GM19467 (cell line): ENCODE data around the gene CHST14.
"Not testable (repeated sequence)": the region's sequence is repeated elsewhere in the genome, so short reads cannot be mapped to it uniquely, and the experiment has no call there.

Experiments used
- ATAC-seq: cut with Tn5 transposase; IDR thresholded peaks from one replicate; pipeline ENCODE4 v1.9.1; 2021; ENCODE audit warnings: mild to moderate bottlenecking, moderate library complexity; ENCODE audit not compliant: unreplicated experiment

The CHST14 gene

GRCh38 chr15:40440743-40441564 is 29.8 kb upstream of the CHST14 start, which contains the start of gene BAHD1:
TSS of gene BAHD1 (plus strand) at chr15:40440953. CDS start at chr15:40458465, 17,512 bp downstream.
- peak; percentile 92 for ATAC-seq

DNA sequence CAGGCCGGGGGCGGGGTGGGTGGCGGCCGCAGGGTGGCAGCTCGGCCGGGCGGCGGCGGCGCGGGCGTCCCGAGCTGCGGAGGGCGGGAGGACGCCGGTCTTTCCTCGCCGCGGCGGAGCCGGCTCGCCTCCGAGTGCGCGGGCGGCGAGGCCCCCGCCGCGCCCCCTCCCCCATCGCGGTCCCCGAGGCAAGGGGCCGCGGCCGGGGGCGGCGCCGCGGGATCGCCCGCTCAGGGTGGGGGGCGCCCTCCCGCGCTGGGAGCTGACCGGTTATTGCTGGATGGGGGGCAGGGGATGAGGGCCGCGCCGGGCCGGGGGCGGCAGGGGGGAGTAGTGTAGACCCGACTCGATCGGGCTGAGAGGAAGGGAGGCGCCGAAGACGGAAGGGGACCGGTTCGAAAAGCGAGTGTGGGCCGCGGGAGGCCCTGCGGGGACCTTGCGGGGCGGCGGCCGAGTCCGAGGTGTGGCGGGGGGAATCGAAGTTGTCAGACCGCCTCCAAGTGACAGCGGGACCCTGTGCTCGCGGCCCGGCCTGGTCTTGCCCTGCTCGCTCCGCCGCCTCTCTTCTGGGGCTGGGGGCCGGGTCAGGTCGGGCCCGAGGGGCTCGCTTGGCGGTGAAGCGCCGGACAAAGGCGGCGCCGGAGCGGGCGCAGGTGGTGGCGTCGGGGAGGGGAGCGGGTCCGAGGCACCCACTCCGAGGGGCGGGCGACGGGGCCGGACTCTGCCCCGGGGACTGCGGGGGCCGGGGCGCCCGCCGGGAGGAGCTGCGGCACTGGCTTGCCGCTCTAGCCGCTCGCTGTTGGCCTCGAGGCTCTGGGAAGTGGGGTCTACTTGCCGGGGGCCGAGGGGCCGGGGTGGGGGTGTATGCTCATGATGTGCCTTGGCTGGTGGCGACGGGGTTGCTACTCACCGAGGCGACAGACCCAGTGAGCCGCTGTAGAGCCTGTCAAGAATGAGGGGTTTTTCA is 28.9 kb upstream of the CHST14 start:
- ATAC-seq, result no peak

DNA sequence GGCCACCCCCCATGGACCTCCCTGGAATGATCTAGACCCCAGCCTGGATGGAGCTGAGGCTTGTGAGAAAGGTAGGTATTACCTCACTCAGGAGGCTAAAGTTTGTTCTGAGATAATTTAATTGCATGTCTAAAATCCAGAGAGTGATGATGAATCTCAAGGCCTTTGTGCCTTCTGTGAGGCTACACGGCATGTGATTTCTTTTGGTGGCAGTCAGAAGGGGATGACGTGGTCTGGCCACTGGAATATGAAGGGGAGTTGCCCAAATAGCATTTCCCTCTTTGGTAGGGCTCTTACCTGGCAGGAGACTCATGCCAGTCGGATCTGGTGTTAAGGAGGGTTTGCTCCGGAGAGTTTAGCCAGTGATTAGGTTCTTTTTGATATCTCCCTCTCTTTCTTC is 27.5 kb upstream of the CHST14 start:
- no peak for ATAC-seq

- no peak for ATAC-seq
These were observed 26.9 kb upstream of the CHST14 start for GRCh38 chr15:40443846-40444245.

DNA sequence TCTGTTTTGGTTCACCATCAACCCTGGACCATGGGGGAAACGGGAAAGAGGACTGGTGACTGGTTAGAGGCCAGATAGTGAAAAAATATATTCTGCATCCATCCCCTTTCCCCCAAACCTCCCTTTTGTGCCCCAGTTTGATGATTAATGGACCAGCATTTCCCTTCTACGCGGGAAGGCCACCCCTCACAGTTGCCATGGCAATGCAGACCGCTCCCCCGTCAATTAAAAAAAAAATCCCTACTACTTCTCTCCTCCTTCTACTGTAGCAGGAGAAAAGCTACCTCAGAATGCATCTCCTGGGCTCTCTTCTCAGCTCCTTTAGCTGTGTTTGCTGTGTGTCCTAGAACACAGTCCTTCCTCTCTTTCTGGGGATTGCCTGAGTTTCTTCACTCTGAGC is 26.0 kb upstream of the CHST14 start:
- ATAC-seq, result no peak

- ATAC-seq, result no peak
These were observed 25.3 kb upstream of the CHST14 start for GRCh38 chr15:40445421-40445922.

GRCh38 chr15:40446144-40446543 is 24.6 kb upstream of the CHST14 start:
- no peak for ATAC-seq

GRCh38 chr15:40448354-40448753 is 22.4 kb upstream of the CHST14 start:
- no peak for ATAC-seq

DNA sequence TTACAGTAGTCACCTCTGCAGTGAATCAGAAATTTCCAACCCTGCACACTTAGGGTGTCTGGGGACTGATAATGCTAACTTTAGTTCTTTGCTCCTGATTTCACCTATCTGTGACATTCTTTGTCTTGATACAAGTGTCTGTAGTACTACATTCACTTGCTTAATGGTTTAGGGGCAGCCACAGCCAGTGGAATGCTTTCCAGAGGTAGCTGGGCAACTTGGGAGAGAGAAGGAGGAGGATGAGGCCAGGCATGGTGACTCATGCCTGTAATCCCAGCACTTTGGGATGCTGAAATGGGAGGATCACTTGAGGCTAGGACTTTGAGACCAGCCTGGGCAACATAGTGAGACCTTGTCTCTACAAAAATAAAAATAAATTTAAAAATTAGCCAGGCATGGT is 21.5 kb upstream of the CHST14 start:
- ATAC-seq, result no peak

DNA sequence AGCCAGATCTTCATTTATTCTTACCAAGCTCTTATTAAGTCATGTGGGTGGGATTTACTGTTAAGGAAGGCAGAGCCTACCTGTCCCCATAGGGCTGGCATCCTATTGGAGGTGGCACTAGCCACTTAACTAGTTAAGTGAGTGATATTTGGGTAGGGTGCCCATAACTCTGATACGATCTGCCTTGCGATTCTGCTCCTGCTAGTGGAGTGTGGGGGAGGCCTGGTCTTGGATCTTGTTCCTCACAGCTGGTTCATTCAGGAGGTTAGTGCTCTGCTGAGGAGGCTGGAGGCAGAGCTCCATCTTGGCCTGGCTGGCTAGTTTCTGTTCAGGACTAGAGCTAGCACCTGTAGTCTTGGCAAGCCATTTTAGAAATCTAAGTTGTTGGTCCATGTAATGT is 20.7 kb upstream of the CHST14 start:
- ATAC-seq, result no peak

- no peak for ATAC-seq
These were observed 19.1 kb upstream of the CHST14 start for GRCh38 chr15:40451527-40452158.

DNA sequence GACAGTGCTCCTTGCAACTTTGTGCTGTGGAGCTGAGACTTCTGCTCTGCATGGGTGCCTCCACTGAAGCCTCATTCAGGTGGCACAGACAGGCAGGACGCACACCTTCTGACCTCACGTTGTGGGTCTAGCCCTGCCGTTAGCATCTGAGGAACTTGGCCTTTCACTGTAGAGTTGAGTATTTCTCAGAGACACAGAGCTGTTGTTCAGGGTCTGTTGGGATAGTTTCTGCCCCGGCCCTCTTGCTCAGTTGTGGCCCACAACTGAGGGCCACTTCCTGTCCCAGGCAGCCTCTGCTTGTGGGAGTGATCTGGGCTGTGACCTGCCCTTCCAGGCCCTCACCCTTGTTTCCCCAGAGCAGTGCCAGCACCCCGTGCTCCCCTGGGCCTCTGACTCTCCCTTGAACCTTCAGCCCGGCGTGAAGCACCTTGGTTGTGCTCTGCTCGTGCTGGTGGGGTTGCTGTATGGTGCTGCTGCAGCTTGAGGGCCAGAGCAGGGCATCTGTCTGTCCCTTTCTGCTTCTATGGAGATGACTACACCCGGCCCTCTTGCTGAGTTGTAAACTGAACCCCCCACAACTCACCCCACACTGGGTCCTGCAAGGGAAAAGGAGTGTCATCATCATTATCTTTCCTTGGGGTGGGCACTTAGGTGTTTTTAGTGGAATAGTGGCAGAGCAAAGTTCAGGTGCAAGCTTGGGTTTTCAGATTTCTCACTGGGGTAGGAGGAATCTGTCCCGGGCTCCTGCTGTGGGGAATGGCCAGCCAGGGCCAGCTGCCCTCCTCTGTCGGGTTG is 18.3 kb upstream of the CHST14 start:
- ATAC-seq, result no peak

DNA sequence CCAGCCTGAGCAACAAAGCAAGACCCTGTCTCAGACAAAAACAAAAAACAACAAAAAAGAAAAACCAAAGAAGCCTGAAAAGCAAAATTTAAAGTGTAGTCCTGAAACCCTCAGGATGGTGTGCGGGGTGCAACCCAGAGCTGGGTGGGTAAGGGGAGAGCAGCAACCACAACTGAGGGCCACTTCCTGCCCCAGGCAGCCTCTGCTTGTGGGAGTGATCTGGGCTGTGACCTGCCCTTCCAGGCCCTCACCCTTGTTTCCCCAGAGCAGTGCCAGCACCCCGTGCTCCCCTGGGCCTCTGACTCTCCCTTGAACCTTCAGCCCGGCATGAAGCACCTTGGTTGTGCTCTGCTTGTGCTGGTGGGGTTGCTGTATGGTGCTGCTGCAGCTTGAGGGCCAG is 16.8 kb upstream of the CHST14 start:
- ATAC-seq, result not testable (repeated sequence)

GRCh38 chr15:40454904-40455391 is 15.8 kb upstream of the CHST14 start:
- ATAC-seq, result no peak

DNA sequence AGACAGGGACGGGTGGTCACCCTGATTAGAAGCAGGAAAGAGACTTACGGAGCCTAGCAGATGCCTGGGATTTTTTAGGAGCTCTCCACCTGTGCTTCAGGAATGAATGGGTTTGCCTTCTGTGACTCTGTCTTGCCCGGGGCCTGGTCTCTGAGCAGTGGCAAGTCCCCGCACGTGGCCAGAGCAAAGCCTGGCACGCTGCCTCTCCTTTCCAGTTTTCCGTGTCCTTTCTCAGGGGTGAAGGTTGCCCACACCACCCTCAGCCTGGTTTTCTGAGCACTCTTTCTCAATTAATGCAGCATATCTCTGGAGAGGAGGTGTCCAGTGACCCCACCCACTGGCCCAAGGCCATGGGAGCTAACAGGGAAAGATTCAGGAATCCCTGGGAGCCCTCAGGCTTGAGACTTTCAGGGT is 14.5 kb upstream of the CHST14 start:
- ATAC-seq, result no peak

DNA sequence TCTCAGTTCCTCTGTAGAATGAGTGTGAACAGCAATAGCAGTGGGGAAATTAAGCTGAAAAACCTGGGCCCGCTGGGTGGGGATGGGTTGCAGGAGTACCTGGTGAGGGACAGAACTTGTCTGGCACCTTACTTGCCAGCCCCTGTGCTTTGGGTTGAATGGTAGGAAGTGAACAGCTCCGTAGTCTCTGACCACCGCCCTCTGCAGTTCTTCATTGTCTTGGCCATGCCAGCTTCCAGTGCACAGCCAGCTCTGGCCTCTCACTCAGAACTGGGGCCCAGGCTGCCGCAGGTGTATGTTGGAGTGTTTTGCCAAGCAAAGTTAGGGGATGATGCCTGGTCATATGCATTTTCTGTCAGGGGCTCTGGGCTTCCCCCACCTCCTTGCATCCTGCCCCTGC is 14.0 kb upstream of the CHST14 start:
- ATAC-seq, result no peak

- no peak for ATAC-seq
These were observed 12.1 kb upstream of the CHST14 start for GRCh38 chr15:40458495-40459371.

DNA sequence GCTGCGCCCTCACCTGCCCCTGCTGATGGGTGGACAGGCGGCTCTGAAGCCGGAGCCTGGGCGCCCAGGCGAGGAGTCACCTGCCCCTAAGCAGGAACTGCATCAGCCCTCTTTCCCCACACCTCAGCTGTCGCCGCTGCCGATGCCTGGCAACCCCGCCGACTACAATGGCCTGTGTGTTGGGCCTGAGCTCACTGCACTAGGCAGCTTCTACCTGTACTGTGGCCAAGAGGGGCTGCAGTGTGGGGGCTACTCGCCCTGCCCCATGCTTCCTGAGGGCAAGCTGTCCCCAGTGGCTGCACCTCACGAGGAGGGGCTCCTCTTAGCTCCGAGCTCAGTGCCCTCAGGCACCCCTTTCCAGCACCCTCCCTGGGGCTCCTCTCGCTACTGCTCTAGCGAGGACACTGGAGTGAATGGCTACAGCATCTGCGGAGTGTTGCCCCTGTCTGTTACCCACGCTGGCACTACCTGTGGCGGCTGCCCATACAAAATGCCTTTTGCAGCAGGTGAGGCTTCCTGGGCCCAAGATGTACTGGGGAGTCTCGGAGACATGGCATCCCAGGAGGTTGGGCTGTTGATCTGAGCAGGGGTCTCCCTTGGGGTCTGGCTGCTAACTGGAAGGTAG is 11.3 kb upstream of the CHST14 start:
- no peak for ATAC-seq

DNA sequence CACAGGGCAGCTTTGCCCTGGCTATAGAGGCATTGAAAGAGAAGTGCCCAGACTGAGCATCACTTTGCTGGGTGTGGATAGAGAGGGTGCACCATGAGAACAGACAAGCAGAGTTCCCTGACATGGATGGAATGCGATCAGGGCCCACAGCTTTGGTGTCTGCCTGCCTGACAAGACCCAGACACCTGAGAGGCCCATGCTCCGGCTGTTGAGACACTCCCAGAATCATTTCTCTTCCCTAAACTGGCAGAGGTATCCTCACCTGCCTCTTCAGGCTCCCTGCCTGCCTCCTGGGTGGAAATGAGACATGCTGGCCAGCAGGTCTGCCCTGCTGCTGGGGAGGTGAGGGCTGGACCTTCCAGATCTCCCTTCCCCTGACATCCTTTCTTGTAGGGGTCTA is 10.4 kb upstream of the CHST14 start:
- no peak for ATAC-seq
